GM13976 (cell line): ENCODE measurements around the gene LRSAM1.

Experiments
- DNase-seq: peaks from one replicate; pipeline ENCODE4 v3.0.0; 2012; ENCODE audit warnings: low spot score
- in situ Hi-C: fragments of 300-500 bp; cut with MboI; formaldehyde crosslinking; loops from one replicate; pipeline ENCODE4 v1.12.0; 2022; ENCODE audit warnings: low sequenced_read_pairs, mixed read lengths, inconsistent platforms; ENCODE audit not compliant: unreplicated experiment
- TF ChIP-seq, protein P1 (sequence below): IDR thresholded peaks from 2 replicates; pipeline ENCODE4 v1.5.1; 2012; ENCODE audit warnings: borderline replicate concordance, mild to moderate bottlenecking; ENCODE audit not compliant: insufficient read depth; ENCODE audit errors: extremely low read depth, missing control alignments, control extremely low read depth

Gene LRSAM1

GRCh38 chr9:127537014-127537413 is 85.7 kb downstream of the LRSAM1 start:
- TF ChIP-seq, protein P1, sequence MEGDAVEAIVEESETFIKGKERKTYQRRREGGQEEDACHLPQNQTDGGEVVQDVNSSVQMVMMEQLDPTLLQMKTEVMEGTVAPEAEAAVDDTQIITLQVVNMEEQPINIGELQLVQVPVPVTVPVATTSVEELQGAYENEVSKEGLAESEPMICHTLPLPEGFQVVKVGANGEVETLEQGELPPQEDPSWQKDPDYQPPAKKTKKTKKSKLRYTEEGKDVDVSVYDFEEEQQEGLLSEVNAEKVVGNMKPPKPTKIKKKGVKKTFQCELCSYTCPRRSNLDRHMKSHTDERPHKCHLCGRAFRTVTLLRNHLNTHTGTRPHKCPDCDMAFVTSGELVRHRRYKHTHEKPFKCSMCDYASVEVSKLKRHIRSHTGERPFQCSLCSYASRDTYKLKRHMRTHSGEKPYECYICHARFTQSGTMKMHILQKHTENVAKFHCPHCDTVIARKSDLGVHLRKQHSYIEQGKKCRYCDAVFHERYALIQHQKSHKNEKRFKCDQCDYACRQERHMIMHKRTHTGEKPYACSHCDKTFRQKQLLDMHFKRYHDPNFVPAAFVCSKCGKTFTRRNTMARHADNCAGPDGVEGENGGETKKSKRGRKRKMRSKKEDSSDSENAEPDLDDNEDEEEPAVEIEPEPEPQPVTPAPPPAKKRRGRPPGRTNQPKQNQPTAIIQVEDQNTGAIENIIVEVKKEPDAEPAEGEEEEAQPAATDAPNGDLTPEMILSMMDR: no peak
- in situ Hi-C loops: no loop called here
- DNase-seq: no peak

DNA sequence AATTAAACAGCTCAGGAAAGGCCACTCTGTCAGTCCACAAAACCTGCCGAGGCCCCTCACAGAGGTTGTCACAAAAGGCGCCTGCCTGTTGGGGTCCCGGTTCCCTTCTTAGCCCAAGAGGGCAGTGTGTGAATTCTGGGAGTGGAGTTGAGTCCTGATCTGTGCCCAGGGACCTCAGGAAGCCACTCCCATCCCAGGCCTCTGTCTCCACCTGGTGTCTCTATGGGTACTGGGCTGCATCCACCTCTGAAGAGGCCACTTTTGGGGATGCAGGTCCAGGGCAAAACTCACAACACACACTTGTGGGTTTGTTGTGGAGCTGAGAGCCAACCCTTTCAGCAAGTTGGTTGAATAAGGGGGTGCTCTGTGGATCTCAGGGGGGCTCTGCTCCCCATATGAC is 86.5 kb downstream of the LRSAM1 start:
- TF ChIP-seq, protein P1: no peak
- no peak for DNase-seq
- in situ Hi-C loops: no loop called here

GRCh38 chr9:127538849-127539258 is 87.5 kb downstream of the LRSAM1 start:
- DNase-seq: no peak

DNA sequence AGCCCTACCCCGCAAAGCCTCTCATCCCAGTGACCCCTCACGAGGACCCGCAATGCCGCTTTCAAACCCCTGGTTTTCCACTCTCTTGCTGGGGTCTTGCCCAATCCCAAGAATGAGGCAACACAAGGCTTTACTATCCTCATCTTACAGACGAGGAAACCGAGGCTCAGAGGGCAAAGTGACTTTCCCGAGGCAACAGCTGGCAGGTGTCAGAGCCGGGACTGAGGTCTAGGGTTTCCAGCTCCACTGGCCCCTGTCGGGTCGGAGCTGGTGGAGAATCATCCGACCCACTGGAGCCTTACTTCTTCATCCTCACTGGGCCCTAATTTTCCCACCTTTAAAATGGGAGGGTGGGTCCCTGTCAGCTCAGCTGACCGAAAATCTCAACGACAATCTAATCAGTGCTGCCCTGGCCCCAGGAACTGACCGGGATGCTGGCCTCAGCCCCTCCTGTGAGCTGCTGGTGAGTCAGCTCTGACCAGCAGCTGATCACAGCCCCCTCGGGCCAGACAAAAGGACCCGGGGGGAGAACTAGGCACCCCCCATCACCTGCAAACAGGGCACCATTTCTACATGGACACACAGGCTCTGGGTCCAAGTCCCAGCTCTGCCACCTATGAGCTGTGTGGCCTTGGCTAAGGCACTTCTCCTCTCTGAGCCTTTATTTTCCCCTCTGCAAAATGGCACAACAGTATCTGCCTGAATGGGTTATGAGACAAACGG is 88.1 kb downstream of the LRSAM1 start:
- TF ChIP-seq, protein P1: no peak
- no peak for DNase-seq
- in situ Hi-C loops: no loop called here

More at GRCh38 chr9:127538849-127539258, 87.5 kb downstream of the LRSAM1 start:
- TF ChIP-seq, protein P1: no peak
- in situ Hi-C loops: no loop called here

DNA sequence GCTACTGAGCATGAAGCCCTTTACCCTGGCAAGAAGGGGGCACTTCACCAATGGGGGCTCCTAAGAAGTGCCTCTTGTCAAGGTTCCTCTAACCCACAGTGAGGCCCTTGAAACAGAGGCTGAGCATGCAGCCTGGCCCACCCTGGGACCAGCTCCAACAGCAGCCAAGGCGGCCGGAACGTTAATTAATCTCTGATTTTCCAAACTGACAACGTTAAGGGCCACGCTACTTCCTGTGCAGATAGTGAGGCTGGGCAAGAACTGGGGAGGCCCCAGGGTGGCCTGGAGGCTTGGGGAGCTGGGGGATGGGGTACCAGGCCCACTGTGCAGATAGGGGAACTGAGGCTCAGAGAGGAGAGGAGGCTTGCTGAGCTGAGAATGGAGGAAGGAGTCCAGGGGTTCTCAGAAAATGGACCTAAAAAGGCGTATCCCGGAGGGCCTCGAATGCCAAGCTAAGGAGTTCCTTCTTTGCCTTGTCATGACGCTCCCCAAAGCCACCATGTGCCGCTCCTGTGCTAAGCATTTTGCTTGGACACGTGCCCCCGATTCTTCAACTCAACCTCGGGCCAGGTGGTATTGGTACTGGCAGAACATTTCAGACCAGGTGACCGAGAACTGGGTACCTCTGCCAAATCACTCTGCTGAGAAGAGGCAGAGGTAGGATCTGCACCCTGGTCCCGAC is 88.8 kb downstream of the LRSAM1 start:
- DNase-seq: no peak
- in situ Hi-C loops: no loop called here
- TF ChIP-seq, protein P1: no peak

DNA sequence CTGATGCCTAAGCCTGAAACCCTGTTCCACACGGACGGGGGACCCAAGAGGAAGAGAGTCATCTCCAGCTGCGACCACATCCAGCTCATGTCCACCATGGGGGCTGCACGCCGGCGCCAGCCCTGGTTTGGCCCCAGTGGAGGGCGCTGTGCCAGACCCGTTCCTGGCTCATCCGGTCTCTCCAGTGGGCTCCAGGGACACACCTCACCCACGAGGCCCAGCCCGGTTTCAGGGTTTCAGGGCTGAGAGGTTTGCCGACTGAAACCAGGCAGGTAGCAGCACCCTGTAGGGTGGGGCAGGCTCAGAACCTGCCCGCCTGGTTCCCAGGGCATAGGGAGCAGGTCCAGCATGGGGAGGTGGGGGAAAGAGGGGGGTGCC is 89.3 kb downstream of the LRSAM1 start:
- no peak for DNase-seq
- in situ Hi-C loops: no loop called here
- TF ChIP-seq, protein P1: no peak
